NCI-H526 (cell line): ENCODE results near the gene RBM14.
"Not testable (repeated sequence)": the region's sequence is repeated elsewhere in the genome, so short reads cannot be mapped to it uniquely, and the experiment has no call there.

Source experiments
- DNase-seq, 2 experiments: peaks; one replicate each; lab custom pipeline; 2025; lab: John Stamatoyannopoulos, UW

The RBM14 gene

GRCh38 chr11:66616379-66617154, at the start of gene RBM14:
Gene RBM14, plus strand, starts transcription at chr11:66616630. Its CDS starts 91 bp downstream, at chr11:66616721.
- peak; percentile 99 to 100 for DNase-seq

GRCh38 chr11:66567787-66568123, 48.7 kb upstream of the RBM14 start:
- DNase-seq = no peak

GRCh38 chr11:66568124-66568916, 48.1 kb upstream of the RBM14 start, which contains the start of gene CTSF:
Gene CTSF, minus strand, starts transcription at chr11:66568606. Its CDS starts 120 bp downstream, at chr11:66568486.
- peak; percentile 44 to 90 for DNase-seq

GRCh38 chr11:66569076-66569475, 47.4 kb upstream of the RBM14 start:
- DNase-seq = no peak

GRCh38 chr11:66570079-66570849, 46.2 kb upstream of the RBM14 start:
- DNase-seq = no peak

- DNase-seq = no peak
These were observed 45.6 kb upstream of the RBM14 start for GRCh38 chr11:66570850-66571180.

- DNase-seq = peak; percentile 59 to 84
These were observed 37.3 kb upstream of the RBM14 start for GRCh38 chr11:66579017-66579606.

GRCh38 chr11:66580803-66581202, 35.6 kb upstream of the RBM14 start:
- no peak for DNase-seq

- DNase-seq = no peak
These were observed 35.2 kb upstream of the RBM14 start for GRCh38 chr11:66581261-66581660.

- DNase-seq = not testable (repeated sequence)
These were observed 33.8 kb upstream of the RBM14 start for GRCh38 chr11:66582565-66583147.

GRCh38 chr11:66585447-66585846, 31.0 kb upstream of the RBM14 start:
- DNase-seq = not testable (repeated sequence)

- no peak for DNase-seq
These were observed 30.3 kb upstream of the RBM14 start for GRCh38 chr11:66586136-66586535.

GRCh38 chr11:66589315-66589714, 27.1 kb upstream of the RBM14 start:
- not testable (repeated sequence) for DNase-seq

- no peak for DNase-seq
These were observed 26.3 kb upstream of the RBM14 start for GRCh38 chr11:66589996-66590675.

- DNase-seq = no peak
These were observed 25.3 kb upstream of the RBM14 start for GRCh38 chr11:66591175-66591574.

GRCh38 chr11:66592457-66593302, 23.8 kb upstream of the RBM14 start, which contains the start of the genes CCDC87 and CCS:
Gene CCDC87, minus strand, starts transcription at chr11:66593063. Its CDS starts 48 bp downstream, at chr11:66593015.
Gene CCS, plus strand, starts transcription at chr11:66593185. Its CDS starts 77 bp downstream, at chr11:66593262.
- DNase-seq = peak; percentile 92 to 97

- no peak for DNase-seq
These were observed 23.2 kb upstream of the RBM14 start for GRCh38 chr11:66593303-66593635.

- DNase-seq = no peak
These were observed 22.8 kb upstream of the RBM14 start for GRCh38 chr11:66593650-66594049.

GRCh38 chr11:66595245-66595904, 21.1 kb upstream of the RBM14 start:
- no peak for DNase-seq

GRCh38 chr11:66598993-66599392, 17.4 kb upstream of the RBM14 start:
- no peak for DNase-seq
